H1 (cell line): ENCODE data around the gene PDE4B. TPM values are rescaled to one million over a fixed set of nuclear protein-coding genes. Genes with fewer than 3 reads are reported as not detected.

ENCODE experiments used
- ATF2 ChIP-seq: IDR thresholded peaks from 2 replicates; pipeline ENCODE4 v1.6.1; 2012; ENCODE audit warnings: low read length, inconsistent platforms
- CHD7 ChIP-seq: fragments of 300-600 bp; sonication (generic); IDR thresholded peaks from 2 replicates; pipeline ENCODE4 v1.7.1; 2012; ENCODE audit warnings: low read length, moderate library complexity, mild to moderate bottlenecking, inconsistent platforms; ENCODE audit not compliant: insufficient replicate concordance
- CREB1 ChIP-seq: IDR thresholded peaks from 2 replicates; pipeline ENCODE4 v1.6.1; 2012; ENCODE audit warnings: inconsistent platforms
- MAX ChIP-seq: IDR thresholded peaks from 2 replicates; pipeline ENCODE4 v1.6.1; 2012; ENCODE audit warnings: inconsistent platforms
- TBP ChIP-seq: IDR thresholded peaks from 2 replicates; pipeline ENCODE4 v1.6.1; 2011; ENCODE audit warnings: low read depth, low read length, improper control_type of control experiment
- polyA plus RNA-seq, 7 experiments: library from polyadenylated mRNA; depleted of rRNA in 3 of 7; stranded (reverse) in 5 of 7; unstranded in 2 of 7; fragments of >200 nt in 5 of 7; fragments of 200-250 nt in 2 of 7; gene quantifications; 1 replicate in 5 of 7; 2 replicates in 1 of 7; 4 replicates in 1 of 7; pipeline versions ENCODE4 v1.2.1 to v1.2.3, GENCODE V29; 2011 to 2013; ENCODE audit warnings: missing spikeins in 2 of 7, mixed read lengths in 2 of 7
- total RNA-seq: library from RNA; stranded (reverse); fragmentation: NEBNext Ultra II Directional; extraction: Animal tissue kit (Norgen Biotek cat#: 25700); gene quantifications from 2 replicates; pipeline ENCODE4 v1.2.1, GENCODE V29; 2021

Gene PDE4B
- total and polyA plus RNA-seq, 2 of the 8 experiments (the other 6 are each of a cell fraction or from before 2014, with no cell fraction given), result 5.0 to 15.1 TPM

GRCh38 chr1:66069976-66070876 lies 277.5 kb downstream of the PDE4B start (continued):
- TF ChIP-seq CHD7, result no peak
- TF ChIP-seq MAX, result no peak
- TF ChIP-seq ATF2, result no peak
- no peak for TF ChIP-seq TBP
- TF ChIP-seq CREB1, result no peak
